Panc1 (cell line): ENCODE results near the gene NKAIN2.

Experiments
- CTCF ChIP-seq: fragments of 450-650 bp; IDR thresholded peaks from 2 replicates; pipeline ENCODE4 v1.5.1; 2017; ENCODE audit warnings: mild to moderate bottlenecking
- POLR2AphosphoS5 ChIP-seq: IDR thresholded peaks from 2 replicates; pipeline ENCODE4 v1.6.1; 2012; ENCODE audit warnings: mild to moderate bottlenecking, low read depth, low read length, moderate library complexity
- SIN3A ChIP-seq: IDR thresholded peaks from 2 replicates; pipeline ENCODE4 v1.6.1; 2012; ENCODE audit warnings: low read depth, mild to moderate bottlenecking, low read length, moderate library complexity, borderline replicate concordance; ENCODE audit not compliant: insufficient read depth
- TCF7L2 ChIP-seq: IDR thresholded peaks from 2 replicates; pipeline ENCODE4 v1.6.1; 2011; ENCODE audit warnings: mild to moderate bottlenecking, low read depth, low read length, inconsistent platforms

DNA sequence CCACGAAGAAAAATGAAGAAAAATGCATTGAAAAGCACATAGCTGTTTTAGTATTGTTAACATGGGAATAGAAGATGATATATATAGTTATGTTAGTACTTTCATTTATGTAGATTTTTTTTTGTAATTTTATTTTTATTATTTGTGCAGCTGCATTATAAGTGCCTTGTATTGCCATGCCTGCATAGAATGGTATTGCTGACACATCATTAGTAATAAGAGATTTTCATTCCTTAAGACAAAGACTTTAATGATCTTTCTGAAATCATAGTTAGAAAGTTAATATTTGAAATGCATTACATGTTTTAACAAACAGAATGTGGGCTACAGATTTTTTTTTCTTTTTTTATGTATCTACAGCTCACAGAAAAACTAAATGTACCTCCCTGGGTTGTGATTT, 506.5 kb downstream of the NKAIN2 start:
- TF ChIP-seq CTCF (no peak), POLR2AphosphoS5 (no peak), TCF7L2 (no peak), SIN3A (no peak)
